Esophagus muscularis mucosa (tissue), 4 donors: ENCODE measurements around the gene IP6K1.

Source experiments
- EP300 ChIP-seq: sonication (generic); formaldehyde crosslinking; IDR thresholded peaks from one replicate; pipeline ENCODE4 v1.6.1; 2017; ENCODE audit warnings: antibody characterized with exemption
- POLR2A ChIP-seq: fragments of 450-650 bp; IDR thresholded peaks from one replicate; pipeline ENCODE4 v1.6.1; 2017; ENCODE audit warnings: antibody characterized with exemption, moderate library complexity, mild to moderate bottlenecking, low read depth
- POLR2AphosphoS5 ChIP-seq, 2 donors: sonication (generic); formaldehyde crosslinking; IDR thresholded peaks; one replicate each; pipeline ENCODE4 v1.6.1; 2017; ENCODE audit warnings: antibody characterized with exemption in 2 of 2
- TF ChIP-seq, protein P1 (sequence below), 3 experiments: fragments of 200-600 bp in 2 of 3; fragments of 450-650 bp in 1 of 3; sonication (generic) in 2 of 3; IDR thresholded peaks; one replicate each; pipeline ENCODE4 v1.5.1; 2017 to 2019; ENCODE audit warnings: antibody characterized with exemption in 3 of 3, mild to moderate bottlenecking in 2 of 3, moderate library complexity in 1 of 3

DNA sequence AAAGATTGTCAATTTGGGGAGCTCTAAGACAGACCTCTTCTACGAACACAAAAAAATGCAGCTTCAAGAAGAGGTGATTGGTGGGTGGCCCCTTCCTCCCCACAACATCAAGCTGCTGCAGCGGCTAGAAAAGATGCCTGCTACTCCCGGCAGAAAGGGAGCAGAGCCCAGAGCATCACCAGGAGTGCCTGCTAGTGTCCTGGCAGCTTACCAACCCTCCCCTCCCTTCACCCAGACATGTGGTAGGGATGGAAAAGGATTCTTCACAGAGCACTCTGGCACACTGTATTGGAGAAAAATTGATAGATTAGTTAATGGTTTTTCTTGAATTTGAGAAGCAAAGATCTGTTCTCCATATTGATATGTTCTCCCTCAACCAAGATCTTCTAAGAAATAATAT is 10.8 kb downstream of the IP6K1 start:
- TF ChIP-seq, protein P1, sequence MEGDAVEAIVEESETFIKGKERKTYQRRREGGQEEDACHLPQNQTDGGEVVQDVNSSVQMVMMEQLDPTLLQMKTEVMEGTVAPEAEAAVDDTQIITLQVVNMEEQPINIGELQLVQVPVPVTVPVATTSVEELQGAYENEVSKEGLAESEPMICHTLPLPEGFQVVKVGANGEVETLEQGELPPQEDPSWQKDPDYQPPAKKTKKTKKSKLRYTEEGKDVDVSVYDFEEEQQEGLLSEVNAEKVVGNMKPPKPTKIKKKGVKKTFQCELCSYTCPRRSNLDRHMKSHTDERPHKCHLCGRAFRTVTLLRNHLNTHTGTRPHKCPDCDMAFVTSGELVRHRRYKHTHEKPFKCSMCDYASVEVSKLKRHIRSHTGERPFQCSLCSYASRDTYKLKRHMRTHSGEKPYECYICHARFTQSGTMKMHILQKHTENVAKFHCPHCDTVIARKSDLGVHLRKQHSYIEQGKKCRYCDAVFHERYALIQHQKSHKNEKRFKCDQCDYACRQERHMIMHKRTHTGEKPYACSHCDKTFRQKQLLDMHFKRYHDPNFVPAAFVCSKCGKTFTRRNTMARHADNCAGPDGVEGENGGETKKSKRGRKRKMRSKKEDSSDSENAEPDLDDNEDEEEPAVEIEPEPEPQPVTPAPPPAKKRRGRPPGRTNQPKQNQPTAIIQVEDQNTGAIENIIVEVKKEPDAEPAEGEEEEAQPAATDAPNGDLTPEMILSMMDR (IDR thresholded peaks at IDR 0.05) = no peak
- TF ChIP-seq POLR2AphosphoS5 (IDR thresholded peaks at IDR 0.05) = no peak
- no peak for TF ChIP-seq POLR2A
- TF ChIP-seq EP300 = no peak
